Ectodermal cell (in vitro differentiated cells): ENCODE results near the gene COL13A1.

Source experiments
- H3K27ac ChIP-seq: 2 replicates; pipeline ENCODE4 v1.7.0; 2013; ENCODE audit warnings: mild to moderate bottlenecking, low read depth, low read length; ENCODE audit not compliant: insufficient read depth, poor library complexity, severe bottlenecking
- H3K27me3 ChIP-seq: 2 replicates; pipeline ENCODE4 v1.7.0; 2013; ENCODE audit warnings: mild to moderate bottlenecking, low read length; ENCODE audit not compliant: insufficient read depth, control insufficient read depth, poor library complexity, severe bottlenecking
- H3K36me3 ChIP-seq: one replicate; pipeline ENCODE4 v1.7.0; 2013; ENCODE audit warnings: low read length; ENCODE audit not compliant: control insufficient read depth, insufficient read depth
- H3K4me1 ChIP-seq: one replicate; pipeline ENCODE4 v1.7.0; 2013; ENCODE audit warnings: low read length; ENCODE audit not compliant: control insufficient read depth, insufficient read depth
- H3K4me3 ChIP-seq: 2 replicates; pipeline ENCODE4 v1.7.0; 2013; ENCODE audit warnings: low read depth, low read length, control low read depth; ENCODE audit not compliant: insufficient read depth
- H3K9me3 ChIP-seq: 2 replicates; pipeline ENCODE4 v1.7.0; 2013; ENCODE audit warnings: mild to moderate bottlenecking, low read length, moderate library complexity; ENCODE audit not compliant: control insufficient read depth
- WGBS, 2 experiments: methylation state at CpG; one replicate each; pipeline ENCODE4 v1.1.7; 2013; ENCODE audit warnings: missing lambda C conversion rate in 2 of 2; 5-methylcytosine and 5-hydroxymethylcytosine counted together

The COL13A1 gene

DNA sequence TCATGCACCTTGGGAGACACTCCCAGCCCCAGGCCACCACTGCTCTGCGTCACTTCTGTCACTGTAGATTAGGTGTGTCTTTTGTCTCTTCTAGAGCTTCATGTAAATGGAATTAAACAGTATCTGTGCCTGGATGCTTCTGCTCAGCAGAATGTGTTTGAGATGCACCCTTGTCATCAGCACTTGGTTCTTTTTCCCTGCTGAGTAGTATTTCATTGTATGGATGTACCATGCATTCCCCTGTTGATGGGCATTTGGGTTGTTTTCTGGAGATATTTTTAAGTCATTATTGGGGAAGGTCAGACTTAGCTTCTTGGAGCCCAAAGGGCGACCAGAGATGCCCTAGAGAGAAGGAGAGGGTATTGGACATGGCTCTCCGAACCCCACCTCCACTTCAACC lies 126.6 kb downstream of the COL13A1 start:
- H3K9me3 ChIP-seq: no peaks in the 10 kb centered on the region
- peaks cover 4% of the 10 kb centered on the region for H3K4me1 ChIP-seq
- WGBS, 2 experiments: 93 to 94% methylated on average over 3 of the region's 3 CpGs
- no peak overlapping the region for H3K4me3 ChIP-seq
- H3K27me3 ChIP-seq: no peaks in the 10 kb centered on the region
- H3K36me3 ChIP-seq: no peaks in the 10 kb centered on the region
- H3K27ac ChIP-seq: no peak overlapping the region

GRCh38 chr10:69929575-69929974 lies 127.9 kb downstream of the COL13A1 start:
- H3K36me3 ChIP-seq: no peaks in the 10 kb centered on the region
- H3K27ac ChIP-seq: no peak overlapping the region
- H3K4me3 ChIP-seq: no peak overlapping the region
- H3K9me3 ChIP-seq: no peaks in the 10 kb centered on the region
- H3K27me3 ChIP-seq: no peaks in the 10 kb centered on the region
- 79 to 80% methylated on average over 3 of the region's 3 CpGs for WGBS, 2 experiments
- peaks cover 4% of the 10 kb centered on the region for H3K4me1 ChIP-seq

- H3K27me3 ChIP-seq: no peaks in the 10 kb centered on the region
- H3K9me3 ChIP-seq: no peaks in the 10 kb centered on the region
- H3K4me1 ChIP-seq: no peaks in the 10 kb centered on the region
- no peak overlapping the region for H3K27ac ChIP-seq
- WGBS, 2 experiments: 85 to 90% methylated on average over 2 of the region's 2 CpGs
- no peaks in the 10 kb centered on the region for H3K36me3 ChIP-seq
- H3K4me3 ChIP-seq: no peak overlapping the region
Measured at GRCh38 chr10:69934768-69935167, 133.1 kb downstream of the COL13A1 start.

DNA sequence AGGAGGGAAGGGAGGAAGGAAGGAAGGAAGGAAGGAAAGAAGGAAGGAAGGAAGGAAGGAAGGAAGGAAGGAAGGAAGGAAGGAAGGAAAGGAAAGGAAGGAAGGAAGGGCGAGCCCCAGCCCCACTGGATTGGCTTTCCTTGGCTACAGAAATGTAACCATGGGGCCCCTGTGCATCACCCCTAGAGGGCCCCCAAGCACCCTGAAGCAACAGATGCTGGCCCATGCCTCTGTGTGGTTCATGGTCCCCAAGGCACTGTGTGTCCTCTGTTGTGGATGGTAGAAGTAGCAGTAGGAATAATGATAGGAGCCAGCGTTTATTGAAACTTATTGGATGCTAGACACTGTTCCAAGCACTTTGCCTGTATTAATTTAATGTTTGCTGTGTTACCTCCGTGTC lies 134.4 kb downstream of the COL13A1 start:
- Histone ChIP-seq H3K4me3 (no peak overlapping the region), H3K27me3 (no peaks in the 10 kb centered on the region), H3K9me3 (no peaks in the 10 kb centered on the region), H3K4me1 (no peaks in the 10 kb centered on the region), H3K27ac (no peak overlapping the region), H3K36me3 (no peaks in the 10 kb centered on the region)
- 84 to 89% methylated on average over 3 of the region's 3 CpGs for WGBS, 2 experiments

DNA sequence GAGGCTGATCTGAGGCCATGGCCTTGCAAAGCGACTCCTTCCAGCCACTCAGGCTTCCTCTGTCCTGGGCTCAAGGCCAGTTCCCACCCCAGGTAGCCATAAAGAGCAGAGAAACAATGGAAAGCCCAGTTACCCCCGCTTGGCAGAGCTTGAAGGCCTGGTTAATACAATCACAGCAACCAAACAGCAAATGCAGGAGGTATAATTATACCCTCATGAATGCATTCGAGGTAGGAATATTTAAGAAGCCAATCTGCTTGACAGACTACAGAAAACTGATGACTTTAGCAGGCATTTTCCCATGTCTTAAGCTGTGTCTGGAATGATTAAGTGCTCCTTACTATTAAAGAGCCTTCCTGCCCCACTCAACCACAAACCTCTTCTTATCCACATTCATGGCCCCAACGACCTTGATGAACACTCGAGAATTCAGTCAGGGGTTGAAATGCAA lies 136.9 kb downstream of the COL13A1 start:
- Histone ChIP-seq H3K36me3 (no peaks in the 10 kb centered on the region), H3K4me3 (no peak overlapping the region), H3K27me3 (no peaks in the 10 kb centered on the region), H3K4me1 (no peaks in the 10 kb centered on the region), H3K27ac (no peak overlapping the region), H3K9me3 (no peaks in the 10 kb centered on the region)
- WGBS, 2 experiments: 85 to 92% methylated on average over 3 to 5 of the region's 5 CpGs

DNA sequence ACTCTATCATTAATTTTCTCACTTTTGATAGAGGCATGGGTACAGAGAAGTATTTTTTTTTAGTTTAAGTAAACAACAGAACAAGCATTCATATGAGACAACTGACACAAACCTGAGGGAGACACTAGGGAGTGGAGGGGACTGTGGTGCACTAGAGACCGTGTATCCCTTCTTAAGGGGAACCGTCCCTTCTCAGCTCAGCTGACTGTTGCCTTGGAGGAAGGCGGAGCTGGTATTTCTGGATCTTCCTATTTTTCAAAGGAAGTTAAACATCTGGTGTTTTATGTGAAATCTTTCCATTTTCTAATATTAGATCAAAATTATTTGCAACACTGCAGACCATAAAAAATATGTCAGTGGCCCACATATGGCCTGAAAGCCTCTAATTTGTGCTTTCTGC lies 137.4 kb downstream of the COL13A1 start:
- 92 to 98% methylated on average over 3 of the region's 3 CpGs for WGBS, 2 experiments
- Histone ChIP-seq H3K4me1 (no peaks in the 10 kb centered on the region), H3K36me3 (no peaks in the 10 kb centered on the region), H3K27me3 (no peaks in the 10 kb centered on the region), H3K4me3 (no peak overlapping the region), H3K27ac (no peak overlapping the region), H3K9me3 (no peaks in the 10 kb centered on the region)

DNA sequence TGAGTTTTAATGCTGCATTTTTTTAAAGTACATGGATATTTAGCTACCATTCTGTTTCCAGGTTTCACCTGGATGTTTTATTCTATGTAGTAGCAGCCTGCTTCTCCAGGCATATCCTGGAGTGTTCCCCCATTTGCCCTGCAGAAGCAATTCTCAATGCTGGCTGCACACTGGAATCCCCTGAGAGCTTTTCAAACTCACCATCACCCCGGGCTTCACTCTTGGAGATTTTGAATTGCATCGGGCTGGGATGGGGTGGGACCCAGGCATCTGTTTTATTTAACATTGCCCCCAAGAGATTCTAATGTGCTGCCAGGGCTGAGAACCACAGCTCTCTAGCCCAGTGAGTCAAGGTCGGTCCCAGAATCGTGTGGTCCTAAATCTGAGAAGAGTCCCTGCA lies 137.8 kb downstream of the COL13A1 start:
- no peaks in the 10 kb centered on the region for H3K4me1 ChIP-seq
- 92 to 94% methylated on average over 4 of the region's 4 CpGs for WGBS, 2 experiments
- no peaks in the 10 kb centered on the region for H3K9me3 ChIP-seq
- no peaks in the 10 kb centered on the region for H3K27me3 ChIP-seq
- H3K4me3 ChIP-seq: no peak overlapping the region
- H3K27ac ChIP-seq: no peak overlapping the region
- H3K36me3 ChIP-seq: no peaks in the 10 kb centered on the region

GRCh38 chr10:69941730-69942129 lies 140.0 kb downstream of the COL13A1 start:
- 92 to 95% methylated on average over 11 of the region's 11 CpGs for WGBS, 2 experiments
- Histone ChIP-seq H3K36me3 (no peaks in the 10 kb centered on the region), H3K27me3 (no peaks in the 10 kb centered on the region), H3K4me3 (no peak overlapping the region), H3K9me3 (no peaks in the 10 kb centered on the region), H3K27ac (no peak overlapping the region), H3K4me1 (no peaks in the 10 kb centered on the region)

- H3K4me1 ChIP-seq: no peaks in the 10 kb centered on the region
- H3K36me3 ChIP-seq: no peaks in the 10 kb centered on the region
- no peaks in the 10 kb centered on the region for H3K9me3 ChIP-seq
- no peaks in the 10 kb centered on the region for H3K27me3 ChIP-seq
- 96 to 97% methylated on average over 19 of the region's 19 CpGs for WGBS, 2 experiments
- no peak overlapping the region for H3K27ac ChIP-seq
- H3K4me3 ChIP-seq: no peak overlapping the region
Measured at GRCh38 chr10:69943292-69943820, 141.7 kb downstream of the COL13A1 start.

GRCh38 chr10:69944761-69945160 lies 143.1 kb downstream of the COL13A1 start:
- no peaks in the 10 kb centered on the region for H3K36me3 ChIP-seq
- no peaks in the 10 kb centered on the region for H3K4me1 ChIP-seq
- no peaks in the 10 kb centered on the region for H3K27me3 ChIP-seq
- 91 to 95% methylated on average over 10 of the region's 10 CpGs for WGBS, 2 experiments
- H3K4me3 ChIP-seq: no peak overlapping the region
- no peaks in the 10 kb centered on the region for H3K9me3 ChIP-seq
- no peak overlapping the region for H3K27ac ChIP-seq

DNA sequence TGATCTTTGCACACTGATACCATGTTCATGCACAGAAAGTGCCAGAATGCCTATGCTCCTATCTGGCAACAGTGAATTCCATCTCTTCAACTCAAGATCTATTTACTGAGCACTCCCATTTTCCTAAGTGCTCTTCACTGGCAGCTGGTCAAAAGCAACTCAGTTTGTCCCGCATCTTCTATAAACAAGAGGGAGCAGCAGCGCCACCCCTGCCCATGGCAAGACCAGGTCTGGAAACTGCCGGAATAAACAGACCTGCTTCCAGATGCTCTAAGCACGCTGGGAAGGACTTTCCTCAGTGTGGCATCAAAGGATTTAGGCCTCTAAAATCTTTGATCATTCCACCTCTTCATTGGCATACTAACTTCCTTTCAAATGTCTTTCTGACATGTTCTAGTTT lies 146.6 kb downstream of the COL13A1 start:
- Histone ChIP-seq H3K4me3 (no peak overlapping the region), H3K27ac (no peak overlapping the region), H3K36me3 (no peaks in the 10 kb centered on the region), H3K4me1 (peaks cover 8% of the 10 kb centered on the region), H3K9me3 (no peaks in the 10 kb centered on the region), H3K27me3 (no peaks in the 10 kb centered on the region)
- 89 to 91% methylated on average over 4 of the region's 4 CpGs for WGBS, 2 experiments
